D341Med (cell line): ENCODE measurements around the gene CEP70.
A peak's percentile ranks its signal among the peaks of the same experiment; 100 is the strongest.
"Not testable (repeated sequence)": the region's sequence is repeated elsewhere in the genome, so short reads cannot be mapped to it uniquely, and the experiment has no call there.

Experiments used
- DNase-seq: peaks from one replicate; pipeline ENCODE4 v3.0.0; 2012; ENCODE audit warnings: low spot score

CEP70 gene

DNA sequence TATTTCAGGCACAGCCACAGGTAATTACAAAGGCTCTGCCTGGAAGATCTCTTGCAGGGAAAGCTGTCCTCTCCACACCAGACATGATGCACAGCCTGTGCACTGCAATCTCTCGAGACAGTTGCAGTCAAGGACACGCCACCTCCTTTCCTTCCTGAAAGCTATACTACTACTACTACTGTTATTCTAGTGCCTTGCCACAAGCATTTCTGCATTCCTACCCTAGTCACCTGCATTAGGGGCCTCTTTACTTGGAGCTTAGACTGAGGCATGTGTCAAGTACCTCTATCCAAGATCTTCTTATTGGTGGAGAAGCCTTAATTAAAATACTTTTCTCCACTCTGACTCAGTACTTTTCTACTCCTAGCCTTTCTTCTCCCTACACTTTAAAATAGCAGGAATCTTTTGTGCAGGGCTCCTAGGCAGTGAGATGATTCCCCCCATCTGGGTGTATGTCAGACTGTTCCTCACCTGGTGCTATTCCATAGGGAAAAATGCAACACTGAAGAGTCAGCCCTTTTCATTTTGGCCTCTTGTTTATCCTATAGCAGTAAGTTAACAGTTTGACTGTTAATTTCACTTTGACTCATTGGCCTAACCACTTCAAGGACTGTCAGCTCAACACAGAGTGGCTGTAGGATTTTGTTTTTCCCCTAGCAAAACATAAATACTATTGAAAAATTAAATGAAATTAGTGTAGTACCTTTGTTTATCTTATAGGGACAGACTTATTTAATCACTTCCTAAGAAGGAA lies 80.8 kb downstream of the CEP70 start:
- DNase-seq = no peak

DNA sequence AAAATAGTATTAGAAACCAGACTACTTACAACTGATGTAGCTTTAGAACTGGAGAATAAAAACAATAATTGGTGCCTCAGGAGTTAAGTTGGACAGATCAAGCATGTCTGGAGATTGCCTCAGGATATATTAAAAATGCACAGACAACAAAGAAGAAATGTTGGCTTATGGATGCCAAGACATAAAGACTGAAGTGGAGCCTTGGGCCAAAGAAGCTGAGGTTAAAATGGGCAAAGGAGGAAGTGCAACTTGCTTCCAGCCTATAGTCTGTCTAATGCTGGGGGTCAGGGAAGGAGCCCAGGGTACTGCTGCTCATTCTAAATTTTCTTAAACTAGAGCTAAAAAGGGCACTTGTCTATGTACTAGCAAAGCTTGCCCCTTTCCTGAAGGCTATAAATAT lies 82.1 kb downstream of the CEP70 start:
- no peak for DNase-seq

DNA sequence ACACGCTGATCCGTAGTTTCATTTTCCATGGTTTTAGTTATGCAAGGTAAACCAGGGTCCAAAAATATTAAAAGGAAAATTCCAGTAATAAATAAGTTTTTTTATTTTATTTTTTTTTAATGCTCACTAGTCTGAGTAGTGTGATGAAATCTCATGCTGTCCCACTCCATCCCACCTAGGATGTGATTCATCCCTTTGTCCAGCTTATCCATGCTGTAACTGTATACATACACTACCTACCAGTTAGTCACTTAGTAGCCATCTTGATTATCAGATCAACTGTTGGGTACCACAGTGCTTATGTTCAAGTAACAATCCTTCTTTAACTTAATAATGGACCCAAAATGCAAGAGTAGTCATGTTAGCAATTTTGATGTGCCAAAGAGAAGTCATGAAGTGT lies 84.5 kb downstream of the CEP70 start:
- no peak for DNase-seq

GRCh38 chr3:138507524-138507923 lies 86.5 kb downstream of the CEP70 start:
- DNase-seq = no peak

DNA sequence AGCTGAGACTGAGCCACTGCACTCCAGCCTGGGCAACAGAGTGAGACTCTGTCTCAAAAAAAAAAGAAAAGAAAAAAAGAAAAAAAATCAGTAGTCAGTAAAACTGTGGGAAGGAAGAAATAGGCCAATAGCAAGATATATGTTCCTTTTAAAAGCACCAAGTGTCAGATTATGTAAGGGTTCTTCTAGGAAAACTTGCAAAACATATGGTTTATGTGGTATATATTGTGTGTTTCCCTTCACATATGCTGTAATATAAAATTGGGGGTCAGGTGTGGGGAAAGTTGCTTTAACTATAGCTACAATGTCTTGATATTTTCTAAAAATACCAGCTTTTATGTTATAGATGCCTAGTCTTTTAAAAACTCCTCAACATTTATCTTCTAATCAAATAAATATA lies 95.1 kb downstream of the CEP70 start:
- DNase-seq = no peak

- DNase-seq = no peak
These were observed 96.2 kb downstream of the CEP70 start for GRCh38 chr3:138497851-138498250.

- DNase-seq = no peak
These were observed 97.0 kb downstream of the CEP70 start for GRCh38 chr3:138497021-138497420.

- DNase-seq = no peak
These were observed 97.6 kb downstream of the CEP70 start for GRCh38 chr3:138496436-138496835.

GRCh38 chr3:138495638-138496037 lies 98.4 kb downstream of the CEP70 start:
- not testable (repeated sequence) for DNase-seq

GRCh38 chr3:138494607-138494929 lies 99.5 kb downstream of the CEP70 start:
- DNase-seq = no peak

GRCh38 chr3:138493804-138494606 lies 100.1 kb downstream of the CEP70 start:
- no peak for DNase-seq

GRCh38 chr3:138492980-138493675 lies 100.9 kb downstream of the CEP70 start:
- DNase-seq = no peak

DNA sequence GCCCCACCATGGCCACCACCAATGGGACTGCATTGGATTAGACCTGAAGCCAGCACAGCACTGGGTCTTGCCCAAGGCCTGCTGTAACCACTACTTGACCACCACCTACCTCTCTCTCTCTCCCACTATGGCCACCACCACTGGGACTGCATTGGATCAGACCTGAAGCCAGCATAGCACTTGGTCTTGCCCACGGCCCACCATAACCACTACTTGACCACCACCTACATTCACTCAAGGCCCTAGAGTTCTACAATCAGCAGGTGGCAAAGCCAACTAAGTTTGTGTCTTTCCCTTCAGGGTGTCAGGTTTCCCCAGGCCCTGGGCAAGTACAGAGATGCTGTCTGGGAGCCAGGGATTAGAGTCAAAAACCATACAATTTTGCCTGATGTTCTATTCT lies 102.1 kb downstream of the CEP70 start:
- DNase-seq = no peak

DNA sequence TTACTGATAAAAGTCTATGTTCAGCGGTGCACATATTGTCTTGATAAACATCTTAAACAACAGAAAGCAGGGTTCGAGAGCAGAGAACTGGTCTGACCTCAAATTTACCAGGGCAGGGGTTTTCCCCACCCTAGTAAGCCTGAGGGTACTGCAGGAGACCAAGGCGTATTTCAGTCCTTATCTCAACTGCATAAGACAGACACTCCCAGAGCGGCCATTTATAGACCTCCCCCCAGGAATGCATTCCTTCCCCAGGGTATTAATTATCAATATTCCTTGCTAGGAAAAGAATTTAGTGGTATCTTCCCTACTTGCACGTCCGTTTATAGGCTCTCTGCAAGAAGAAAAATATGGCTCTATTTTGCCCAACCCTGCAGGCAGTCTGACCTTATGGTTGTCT lies 107.5 kb downstream of the CEP70 start:
- DNase-seq = not testable (repeated sequence)

DNA sequence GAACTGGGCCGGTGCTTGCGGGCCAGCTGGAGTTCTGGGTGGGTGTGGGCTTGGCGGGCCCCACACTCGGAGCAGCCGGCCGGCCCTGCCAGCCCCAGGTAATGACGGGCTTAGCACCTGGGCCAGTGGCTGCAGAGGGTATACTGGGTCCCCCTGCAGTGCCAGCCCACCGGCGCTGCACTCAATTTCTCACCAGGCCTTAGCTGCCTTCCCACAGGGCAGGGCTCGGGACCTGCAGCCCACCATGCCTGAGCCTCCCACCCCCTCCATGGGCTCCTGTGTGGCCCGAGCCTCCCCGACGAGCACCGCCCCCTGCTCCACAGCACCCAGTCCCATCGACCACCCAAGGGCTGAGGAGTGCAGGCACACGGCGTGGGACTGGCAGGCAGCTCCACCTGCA lies 109.4 kb downstream of the CEP70 start:
- not testable (repeated sequence) for DNase-seq

- peak; percentile 72 for DNase-seq
These were observed 114.6 kb downstream of the CEP70 start for GRCh38 chr3:138479438-138479863.

GRCh38 chr3:138477801-138478200 lies 116.3 kb downstream of the CEP70 start:
- DNase-seq = no peak

DNA sequence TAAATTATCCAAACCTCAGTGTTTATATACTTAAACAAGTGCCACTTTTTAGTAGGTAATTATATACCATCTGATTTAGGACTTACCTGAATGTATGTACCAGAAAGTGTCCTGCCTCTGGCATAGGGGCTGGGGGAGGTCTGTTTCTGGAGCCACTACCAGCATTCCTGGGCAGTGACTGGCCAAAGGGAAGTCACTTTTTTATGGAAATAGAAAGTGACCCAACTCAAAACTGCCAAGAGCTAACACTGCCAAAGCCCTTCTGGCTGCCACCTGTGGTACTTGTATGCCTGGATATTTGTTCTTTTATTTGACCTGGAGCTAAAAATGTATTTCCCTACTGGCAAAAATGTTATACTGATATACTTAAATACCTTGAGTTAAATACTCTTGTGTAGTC lies 116.9 kb downstream of the CEP70 start:
- DNase-seq = no peak

GRCh38 chr3:138476526-138476925 lies 117.5 kb downstream of the CEP70 start:
- DNase-seq = no peak

GRCh38 chr3:138474163-138474562 lies 119.9 kb downstream of the CEP70 start:
- no peak for DNase-seq

DNA sequence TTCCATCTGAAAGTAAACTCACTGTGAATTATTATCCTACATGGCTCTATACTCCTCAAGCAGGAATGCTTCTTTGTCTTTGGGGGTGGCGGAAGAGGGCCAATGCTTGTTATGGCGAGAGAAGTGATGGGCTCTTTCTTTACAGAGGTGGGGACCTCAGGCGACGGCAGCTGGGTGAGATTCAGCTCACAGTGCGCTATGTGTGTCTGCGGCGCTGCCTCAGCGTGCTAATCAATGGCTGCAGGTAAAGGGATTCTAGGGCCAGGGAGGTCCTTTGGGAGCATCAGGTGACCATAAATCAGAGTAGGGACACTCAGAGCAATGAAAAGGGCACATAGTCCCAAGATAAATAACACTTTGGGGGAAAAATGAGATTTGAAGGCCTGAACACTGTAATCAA lies 120.7 kb downstream of the CEP70 start:
- no peak for DNase-seq

DNA sequence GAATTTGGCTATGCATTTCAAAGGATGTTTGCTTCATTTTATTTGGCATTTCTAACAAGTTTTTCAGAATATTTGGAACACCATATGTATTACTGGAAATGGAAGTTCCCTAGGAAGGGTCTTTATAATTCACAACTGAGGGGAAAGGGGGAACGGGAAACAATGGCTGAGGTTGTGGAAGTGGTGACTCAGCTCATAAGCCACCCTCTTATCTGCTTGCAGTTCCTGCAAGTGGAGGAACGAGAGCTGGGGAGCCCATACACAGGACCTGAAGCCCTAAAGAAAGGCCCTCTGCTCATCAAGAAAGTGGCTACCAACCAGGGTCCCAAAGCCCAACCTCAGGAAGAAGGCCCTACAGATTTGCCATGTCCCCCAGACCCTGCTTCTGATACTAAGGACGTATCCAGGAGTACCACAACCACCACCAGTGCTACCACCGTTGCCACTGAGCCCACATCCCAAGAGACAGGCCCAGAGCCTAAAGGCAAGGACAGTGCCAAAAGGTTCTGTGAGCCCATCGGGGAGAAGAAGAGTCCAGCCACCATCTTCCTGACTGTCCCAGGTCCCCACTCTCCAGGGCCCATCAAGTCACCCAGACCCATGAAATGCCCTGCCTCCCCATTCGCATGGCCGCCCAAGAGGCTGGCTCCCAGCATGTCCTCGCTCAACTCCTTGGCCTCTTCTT lies 121.8 kb downstream of the CEP70 start:
- no peak for DNase-seq
